Activated gamma-delta T cell (primary cell): ENCODE results near the gene CADM3.

Source experiments
- DNase-seq: peaks from one replicate; lab custom pipeline; 2025; lab: John Stamatoyannopoulos, UW
- total RNA-seq, 2 donors: gene quantifications; one replicate each; lab custom pipeline; 2026; lab: John Stamatoyannopoulos, UW

CADM3 gene, protein sequence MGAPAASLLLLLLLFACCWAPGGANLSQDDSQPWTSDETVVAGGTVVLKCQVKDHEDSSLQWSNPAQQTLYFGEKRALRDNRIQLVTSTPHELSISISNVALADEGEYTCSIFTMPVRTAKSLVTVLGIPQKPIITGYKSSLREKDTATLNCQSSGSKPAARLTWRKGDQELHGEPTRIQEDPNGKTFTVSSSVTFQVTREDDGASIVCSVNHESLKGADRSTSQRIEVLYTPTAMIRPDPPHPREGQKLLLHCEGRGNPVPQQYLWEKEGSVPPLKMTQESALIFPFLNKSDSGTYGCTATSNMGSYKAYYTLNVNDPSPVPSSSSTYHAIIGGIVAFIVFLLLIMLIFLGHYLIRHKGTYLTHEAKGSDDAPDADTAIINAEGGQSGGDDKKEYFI
- total RNA-seq = 0.09 to 0.10 reads per million in 2 donors

- DNase-seq = no peak
These were observed at the start of gene CADM3 for GRCh38 chr1:159171254-159171687. Gene CADM3, plus strand, starts transcription at chr1:159171615. Its CDS starts 151 bp downstream, at chr1:159171766.

GRCh38 chr1:159122005-159122621, 49.3 kb upstream of the CADM3 start:
- no peak for DNase-seq

DNA sequence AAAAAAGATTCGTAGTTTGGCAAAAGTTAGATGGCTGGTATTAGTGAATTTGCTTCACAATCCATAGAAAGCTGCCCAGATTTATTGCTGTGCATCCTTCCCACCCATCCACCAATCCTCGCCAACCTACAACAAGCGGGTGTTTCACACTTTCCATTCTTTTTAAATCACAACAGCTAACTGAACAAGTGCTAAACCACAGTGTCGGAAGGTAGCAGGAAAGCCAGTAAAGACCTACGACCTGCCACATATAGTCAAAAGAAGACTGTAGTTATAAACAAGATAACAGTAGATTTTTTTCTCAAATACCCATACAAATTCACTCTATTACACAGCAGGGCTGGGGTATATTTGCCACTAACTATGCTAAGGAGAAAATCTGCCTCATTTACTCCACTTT, 47.8 kb upstream of the CADM3 start:
- DNase-seq = no peak

GRCh38 chr1:159132271-159132881, 39.0 kb upstream of the CADM3 start:
- DNase-seq = no peak

GRCh38 chr1:159140474-159140873, 30.9 kb upstream of the CADM3 start:
- DNase-seq = no peak

DNA sequence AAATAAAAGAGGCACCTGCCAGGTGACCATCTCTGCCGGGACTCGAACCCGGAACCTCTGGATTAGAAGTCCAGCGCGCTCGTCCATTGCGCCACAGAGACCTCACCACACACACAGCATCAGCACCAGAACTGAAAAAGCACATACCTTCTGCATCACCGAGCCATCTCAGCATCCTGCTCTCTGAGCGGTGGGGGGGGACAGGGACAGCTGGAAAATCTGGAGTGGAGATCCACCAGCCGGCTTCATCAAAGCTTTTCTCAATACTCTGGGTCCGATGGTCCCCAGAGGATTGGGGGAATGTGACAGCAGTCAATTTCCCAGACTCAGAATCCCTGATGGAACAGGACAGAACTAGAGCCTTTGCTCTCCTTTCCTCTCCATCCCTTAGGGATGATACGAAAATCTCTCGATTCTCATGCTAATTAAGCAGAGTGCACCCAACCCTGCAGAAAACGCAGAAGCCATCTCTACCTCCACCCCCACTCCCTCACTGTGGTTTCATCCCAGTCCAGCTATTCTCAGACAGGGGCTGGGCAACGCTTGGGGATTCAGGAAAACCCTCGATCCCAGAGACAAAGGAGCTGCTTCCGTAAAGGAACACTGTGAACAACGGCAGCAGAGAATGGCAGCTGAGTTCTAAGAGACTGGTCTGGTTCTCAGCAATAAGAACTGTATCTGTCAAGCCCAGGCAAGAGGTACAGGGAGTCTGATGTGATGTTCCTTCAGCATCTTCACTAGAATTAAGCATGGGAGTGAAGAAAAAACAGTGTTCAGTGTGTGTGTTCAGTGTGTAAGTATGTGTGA, 29.6 kb upstream of the CADM3 start:
- DNase-seq = no peak

DNA sequence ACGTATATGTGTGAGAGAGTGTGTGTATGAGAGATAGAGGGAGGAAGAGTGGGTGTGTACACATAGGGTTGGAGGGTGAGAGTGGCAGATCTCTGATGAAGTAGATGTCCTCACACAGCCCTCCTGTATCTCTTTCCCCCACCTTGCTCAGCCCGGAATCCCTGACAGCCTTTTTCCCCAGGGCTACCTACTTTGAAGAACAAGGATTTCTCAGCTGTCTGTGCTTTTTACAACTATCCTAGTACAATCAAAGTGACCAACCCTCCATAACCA, 29.1 kb upstream of the CADM3 start:
- no peak for DNase-seq

GRCh38 chr1:159142726-159143510, 28.5 kb upstream of the CADM3 start:
- DNase-seq = no peak

DNA sequence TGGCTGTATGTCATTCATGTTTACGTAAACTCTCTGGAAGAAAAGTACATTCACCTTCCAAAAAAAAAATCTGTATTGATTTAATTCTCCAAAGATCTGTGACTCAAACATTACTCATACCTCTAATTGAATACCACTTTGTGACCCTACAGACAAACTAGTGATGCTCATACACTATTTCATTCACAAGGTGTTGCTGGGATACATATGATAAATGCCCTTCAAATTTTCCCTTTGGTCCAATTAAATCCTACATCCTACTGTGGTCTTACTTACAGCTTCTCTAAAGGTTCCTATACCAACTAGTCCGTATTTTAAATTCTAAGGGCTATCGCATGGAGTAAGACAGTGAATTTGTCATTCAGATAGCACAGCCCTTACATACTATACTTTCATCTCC, 26.8 kb upstream of the CADM3 start:
- no peak for DNase-seq

GRCh38 chr1:159146980-159147379, 24.4 kb upstream of the CADM3 start:
- DNase-seq = no peak

GRCh38 chr1:159152031-159152430, 19.4 kb upstream of the CADM3 start:
- no peak for DNase-seq

GRCh38 chr1:159161001-159161718, 10.3 kb upstream of the CADM3 start:
- DNase-seq = no peak

GRCh38 chr1:159161719-159162026, 9.7 kb upstream of the CADM3 start:
- no peak for DNase-seq

DNA sequence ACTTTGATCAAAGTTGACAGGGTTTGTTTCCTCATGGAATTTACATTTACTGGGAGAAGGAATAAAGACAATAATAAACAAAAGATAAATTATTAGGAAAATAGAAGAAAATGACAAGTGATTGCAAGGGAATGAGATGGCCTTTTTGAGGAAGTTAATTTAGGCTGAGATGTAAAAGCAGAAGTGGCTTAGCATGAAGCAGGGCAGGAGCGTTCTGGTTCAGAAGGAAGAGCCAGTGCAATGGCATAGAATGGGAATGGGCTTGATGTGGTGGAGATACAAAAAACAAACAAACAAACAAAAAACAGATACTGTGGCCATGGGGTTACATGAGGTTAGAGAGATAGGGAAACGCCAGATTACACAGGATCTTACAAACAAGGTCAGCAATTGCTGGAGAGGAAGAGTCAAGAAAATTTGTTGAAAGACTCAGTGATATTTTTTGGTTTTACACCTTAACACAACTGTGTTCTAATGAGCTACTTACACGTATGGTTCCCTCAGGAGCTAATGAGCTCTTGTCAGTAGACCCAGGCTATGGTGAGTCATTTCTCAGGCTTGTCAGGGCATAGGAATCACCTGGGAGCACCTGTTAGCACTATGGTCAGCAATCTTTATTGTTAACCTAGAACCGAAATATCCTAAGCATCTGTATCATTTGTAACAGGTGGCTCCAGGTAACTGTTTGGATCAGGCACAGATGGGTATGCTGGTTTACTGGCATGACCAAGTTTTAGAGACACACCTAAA, 8.7 kb upstream of the CADM3 start:
- no peak for DNase-seq

- DNase-seq = no peak
These were observed 7.7 kb upstream of the CADM3 start for GRCh38 chr1:159163614-159164228.

GRCh38 chr1:159168043-159168442, 3.4 kb upstream of the CADM3 start:
- no peak for DNase-seq

DNA sequence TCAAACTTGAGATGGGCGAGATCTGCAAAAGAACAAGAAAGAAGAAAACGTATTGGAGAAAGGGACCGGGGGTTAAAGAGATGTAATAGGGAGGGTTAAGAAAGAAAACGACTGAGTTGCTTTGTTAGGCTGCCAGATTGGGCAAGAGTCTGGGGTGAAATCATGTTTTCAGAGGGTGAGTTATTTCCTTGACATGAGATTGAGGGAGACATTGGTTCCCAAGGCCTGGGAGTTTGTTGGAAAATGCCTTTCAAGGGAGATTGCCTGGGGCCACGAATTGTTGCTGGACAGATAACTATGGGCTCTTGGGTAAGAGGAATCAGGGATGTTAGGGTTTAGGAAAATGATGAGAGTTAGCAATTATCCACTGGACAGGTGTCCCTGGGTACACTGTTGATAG, 776 bp upstream of the CADM3 start:
- DNase-seq = no peak

- no peak for DNase-seq
These were observed 480 bp downstream of the CADM3 start for GRCh38 chr1:159171688-159172501.
